GM12878 (cell line): ENCODE results near the gene PMF1. TPM values are rescaled to one million over a fixed set of nuclear protein-coding genes. Genes with fewer than 3 reads are reported as not detected.
A peak's percentile ranks its signal among the peaks of the same experiment; 100 is the strongest.

ENCODE experiments used
- CREM ChIP-seq: IDR thresholded peaks from 2 replicates; pipeline ENCODE4 v1.6.1; 2014; ENCODE audit warnings: antibody characterized with exemption, low read depth
- EP300 ChIP-seq, 2 experiments: fragments of 150-350 bp in 1 of 2; IDR thresholded peaks; 2 replicates each; pipeline ENCODE4 v1.6.1; 2011 to 2012; ENCODE audit warnings: low read depth in 2 of 2, low read length in 2 of 2, borderline replicate concordance in 1 of 2, improper control_type of control experiment in 1 of 2, inconsistent platforms in 1 of 2; ENCODE audit not compliant: control insufficient read depth in 1 of 2
- HDAC6 ChIP-seq: fragments of 200-600 bp; sonication (generic); IDR thresholded peaks from one replicate; pipeline ENCODE4 v1.8.0; 2017; ENCODE audit warnings: antibody characterized with exemption; ENCODE audit not compliant: unreplicated experiment
- IKZF1 ChIP-seq: fragments of 450-650 bp; conservative IDR thresholded peaks from 2 replicates; pipeline ENCODE4 v1.6.1; 2017; ENCODE audit warnings: antibody characterized with exemption, mild to moderate bottlenecking
- JUND ChIP-seq: IDR thresholded peaks from 2 replicates; pipeline ENCODE4 v1.6.1; 2012; ENCODE audit warnings: low read depth, mild to moderate bottlenecking, low read length, improper control_type of control experiment, moderate library complexity
- MYC ChIP-seq: IDR thresholded peaks from 2 replicates; pipeline ENCODE4 v1.6.1; 2011; ENCODE audit warnings: mild to moderate bottlenecking, low read length, moderate library complexity, inconsistent platforms; ENCODE audit not compliant: insufficient read depth, insufficient replicate concordance, insufficient read length, severe bottlenecking
- NFYB ChIP-seq: IDR thresholded peaks from 2 replicates; pipeline ENCODE4 v1.6.1; 2011; ENCODE audit warnings: low read depth, mild to moderate bottlenecking, low read length, improper control_type of control experiment, moderate library complexity; ENCODE audit not compliant: insufficient read depth
- NR2C1 ChIP-seq: fragments of 450-650 bp; IDR thresholded peaks from 2 replicates; pipeline ENCODE4 v1.6.1; 2017; ENCODE audit warnings: antibody characterized with exemption, mild to moderate bottlenecking, moderate library complexity
- PAX5 ChIP-seq: IDR thresholded peaks from 2 replicates; pipeline ENCODE4 v1.6.1; 2011; ENCODE audit warnings: low read depth, low read length, borderline replicate concordance
- POU2F2 ChIP-seq: IDR thresholded peaks from 3 replicates; pipeline ENCODE4 v1.6.1; 2011; ENCODE audit warnings: low read depth, mild to moderate bottlenecking, low read length, borderline replicate concordance
- RB1 ChIP-seq: fragments of 450-650 bp; formaldehyde crosslinking; IDR thresholded peaks from 2 replicates; pipeline ENCODE4 v1.6.1; 2017; ENCODE audit warnings: mild to moderate bottlenecking, borderline replicate concordance
- RUNX3 ChIP-seq: IDR thresholded peaks from 2 replicates; pipeline ENCODE4 v1.6.1; 2012; ENCODE audit warnings: low read length, inconsistent platforms
- SIN3A ChIP-seq: IDR thresholded peaks from 2 replicates; pipeline ENCODE4 v1.6.1; 2012; ENCODE audit warnings: low read depth, low read length, improper control_type of control experiment
- SMAD1 ChIP-seq: fragments of 450-650 bp; IDR thresholded peaks from 2 replicates; pipeline ENCODE4 v1.6.1; 2018; ENCODE audit warnings: mild to moderate bottlenecking, low read depth; ENCODE audit not compliant: partially characterized antibody
- SMARCA5 ChIP-seq: fragments of 450-650 bp; IDR thresholded peaks from 2 replicates; pipeline ENCODE4 v1.6.1; 2017; ENCODE audit warnings: mild to moderate bottlenecking
- SP1 ChIP-seq: IDR thresholded peaks from one replicate; pipeline ENCODE4 v1.6.1; 2011; ENCODE audit warnings: low read depth, low read length
- STAT1 ChIP-seq: fragments of 450-650 bp; conservative IDR thresholded peaks from 2 replicates; pipeline ENCODE4 v1.6.1; 2014; ENCODE audit warnings: antibody characterized with exemption, mild to moderate bottlenecking
- TAF1 ChIP-seq: IDR thresholded peaks from 2 replicates; pipeline ENCODE4 v1.6.1; 2011; ENCODE audit warnings: mild to moderate bottlenecking, low read depth, low read length, borderline replicate concordance
- TARDBP ChIP-seq: IDR thresholded peaks from 2 replicates; pipeline ENCODE4 v1.6.1; 2016; ENCODE audit warnings: borderline replicate concordance
- YBX1 ChIP-seq: fragments of 450-650 bp; IDR thresholded peaks from 2 replicates; pipeline ENCODE4 v1.6.1; 2016; ENCODE audit warnings: antibody characterized with exemption
- YY1 ChIP-seq: IDR thresholded peaks from 2 replicates; pipeline ENCODE4 v1.6.1; 2011; ENCODE audit warnings: low read depth, mild to moderate bottlenecking, low read length
- polyA plus RNA-seq, 11 experiments: library from polyadenylated mRNA; depleted of rRNA in 4 of 11; unstranded in 6 of 11; stranded (reverse) in 5 of 11; fragments of >200 nt; fragmentation: Nextera tagmentation in 4 of 11; fragmentation: Illumina TruSeq in 1 of 11; extraction: Ambion mirVana in 4 of 11; extraction: Trizol in 1 of 11; gene quantifications; 1 replicate in 1 of 11; 2 replicates in 10 of 11; pipeline versions ENCODE4 v1.2.1 to v1.2.3, GENCODE V29; 2011 to 2016; ENCODE audit warnings: inconsistent platforms in 2 of 11, missing spikeins in 2 of 11, low read depth in 1 of 11
- total RNA-seq, 4 experiments: library from RNA; depleted of rRNA in 3 of 4; stranded (reverse); fragments of >200 nt in 3 of 4; fragmentation: Illumina TruSeq in 1 of 4; extraction: Trizol in 1 of 4; gene quantifications; 2 replicates each; pipeline versions ENCODE4 v1.2.1 to v1.2.3, GENCODE V29; 2013 to 2021
- TF ChIP-seq, protein P1 (sequence below): fragments of 450-650 bp; IDR thresholded peaks from 2 replicates; pipeline ENCODE4 v1.6.1; 2017; ENCODE audit warnings: borderline replicate concordance
- TF ChIP-seq, protein P2 (sequence below): IDR thresholded peaks from 2 replicates; pipeline ENCODE4 v1.6.1; 2011; ENCODE audit warnings: borderline replicate concordance, low read depth, mild to moderate bottlenecking, moderate library complexity, low read length; ENCODE audit not compliant: insufficient read depth, poor library complexity, severe bottlenecking
- TF ChIP-seq, protein P3 (sequence below): fragments of 150-350 bp; IDR thresholded peaks from 2 replicates; pipeline ENCODE4 v1.6.1; 2014; ENCODE audit warnings: mild to moderate bottlenecking, low read depth, low read length
- TF ChIP-seq, protein P4 (sequence below): fragments of 450-650 bp; IDR thresholded peaks from 2 replicates; pipeline ENCODE4 v1.6.1; 2014; ENCODE audit warnings: mild to moderate bottlenecking

The PMF1 gene
- total and polyA plus RNA-seq, 10 of the 15 experiments (the other 5 are each of a cell fraction or from before 2014, with no cell fraction given): 6.7 to 105 (median 67.3) TPM

DNA sequence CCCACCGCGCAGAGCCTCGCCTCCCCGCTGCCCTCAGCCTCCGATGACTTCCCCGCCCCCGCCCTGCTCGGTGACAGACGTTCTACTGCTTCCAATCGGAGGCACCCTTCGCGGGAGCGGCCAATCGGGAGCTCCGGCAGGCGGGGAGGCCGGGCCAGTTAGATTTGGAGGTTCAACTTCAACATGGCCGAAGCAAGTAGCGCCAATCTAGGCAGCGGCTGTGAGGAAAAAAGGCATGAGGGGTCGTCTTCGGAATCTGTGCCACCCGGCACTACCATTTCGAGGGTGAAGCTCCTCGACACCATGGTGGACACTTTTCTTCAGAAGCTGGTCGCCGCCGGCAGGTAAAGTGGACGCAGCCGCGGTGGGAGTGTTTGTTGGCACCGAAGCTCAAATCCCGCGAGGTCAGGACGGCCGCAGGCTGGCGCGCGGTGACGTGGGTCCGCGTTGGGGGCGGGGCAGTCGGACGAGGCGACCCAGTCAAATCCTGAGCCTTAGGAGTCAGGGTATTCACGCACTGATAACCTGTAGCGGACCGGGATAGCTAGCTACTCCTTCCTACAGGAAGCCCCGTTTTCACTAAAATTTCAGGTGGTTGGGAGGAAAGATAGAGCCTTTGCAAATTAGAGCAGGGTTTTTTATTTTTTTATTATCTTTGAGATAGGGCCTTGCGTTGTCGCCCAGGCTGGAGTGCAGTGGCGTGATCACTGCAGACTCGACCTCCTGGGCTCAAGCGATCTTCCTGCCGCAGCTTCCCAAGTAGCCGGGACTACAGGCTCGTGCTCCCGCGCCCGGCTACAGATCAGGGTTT, at the start of gene PMF1 (continued):
- TF ChIP-seq, protein P1, sequence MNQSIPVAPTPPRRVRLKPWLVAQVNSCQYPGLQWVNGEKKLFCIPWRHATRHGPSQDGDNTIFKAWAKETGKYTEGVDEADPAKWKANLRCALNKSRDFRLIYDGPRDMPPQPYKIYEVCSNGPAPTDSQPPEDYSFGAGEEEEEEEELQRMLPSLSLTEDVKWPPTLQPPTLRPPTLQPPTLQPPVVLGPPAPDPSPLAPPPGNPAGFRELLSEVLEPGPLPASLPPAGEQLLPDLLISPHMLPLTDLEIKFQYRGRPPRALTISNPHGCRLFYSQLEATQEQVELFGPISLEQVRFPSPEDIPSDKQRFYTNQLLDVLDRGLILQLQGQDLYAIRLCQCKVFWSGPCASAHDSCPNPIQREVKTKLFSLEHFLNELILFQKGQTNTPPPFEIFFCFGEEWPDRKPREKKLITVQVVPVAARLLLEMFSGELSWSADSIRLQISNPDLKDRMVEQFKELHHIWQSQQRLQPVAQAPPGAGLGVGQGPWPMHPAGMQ: peak; percentile 33; the same call in 1 of the 2 replicates
- TF ChIP-seq, protein P2, sequence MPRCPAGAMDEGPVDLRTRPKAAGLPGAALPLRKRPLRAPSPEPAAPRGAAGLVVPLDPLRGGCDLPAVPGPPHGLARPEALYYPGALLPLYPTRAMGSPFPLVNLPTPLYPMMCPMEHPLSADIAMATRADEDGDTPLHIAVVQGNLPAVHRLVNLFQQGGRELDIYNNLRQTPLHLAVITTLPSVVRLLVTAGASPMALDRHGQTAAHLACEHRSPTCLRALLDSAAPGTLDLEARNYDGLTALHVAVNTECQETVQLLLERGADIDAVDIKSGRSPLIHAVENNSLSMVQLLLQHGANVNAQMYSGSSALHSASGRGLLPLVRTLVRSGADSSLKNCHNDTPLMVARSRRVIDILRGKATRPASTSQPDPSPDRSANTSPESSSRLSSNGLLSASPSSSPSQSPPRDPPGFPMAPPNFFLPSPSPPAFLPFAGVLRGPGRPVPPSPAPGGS: peak; percentile 55
- TF ChIP-seq NR2C1: no peak
- peak; percentile 29; the same call in 1 of the 2 replicates for TF ChIP-seq SIN3A
- peak; percentile 93 for TF ChIP-seq CREM
- TF ChIP-seq RUNX3: peak; percentile 59
- peak; percentile 80; the same call in 1 of the 2 replicates for TF ChIP-seq RB1
- peak; percentile 98 for TF ChIP-seq NFYB
- TF ChIP-seq IKZF1: peak; percentile 74
- TF ChIP-seq, protein P3, sequence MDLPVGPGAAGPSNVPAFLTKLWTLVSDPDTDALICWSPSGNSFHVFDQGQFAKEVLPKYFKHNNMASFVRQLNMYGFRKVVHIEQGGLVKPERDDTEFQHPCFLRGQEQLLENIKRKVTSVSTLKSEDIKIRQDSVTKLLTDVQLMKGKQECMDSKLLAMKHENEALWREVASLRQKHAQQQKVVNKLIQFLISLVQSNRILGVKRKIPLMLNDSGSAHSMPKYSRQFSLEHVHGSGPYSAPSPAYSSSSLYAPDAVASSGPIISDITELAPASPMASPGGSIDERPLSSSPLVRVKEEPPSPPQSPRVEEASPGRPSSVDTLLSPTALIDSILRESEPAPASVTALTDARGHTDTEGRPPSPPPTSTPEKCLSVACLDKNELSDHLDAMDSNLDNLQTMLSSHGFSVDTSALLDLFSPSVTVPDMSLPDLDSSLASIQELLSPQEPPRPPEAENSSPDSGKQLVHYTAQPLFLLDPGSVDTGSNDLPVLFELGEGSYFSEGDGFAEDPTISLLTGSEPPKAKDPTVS: no peak
- no peak for TF ChIP-seq TARDBP
- TF ChIP-seq EP300 (IDR thresholded peaks at IDR 0.05; ENCODE audit: borderline replicate concordance in 1 of 2, control insufficient read depth in 1 of 2, low read depth in 2 of 2, low read length in 2 of 2): no peak
- TF ChIP-seq SMARCA5: no peak
- 0 out of 3 replicates have a peak, but pooled peaks have one; percentile 52 for TF ChIP-seq POU2F2
- peak; percentile 85 for TF ChIP-seq TAF1
- TF ChIP-seq STAT1: no peak
- TF ChIP-seq YY1: peak; percentile 98
- TF ChIP-seq HDAC6: peak; percentile 49
- TF ChIP-seq SMAD1: peak; percentile 65
- TF ChIP-seq, protein P4, sequence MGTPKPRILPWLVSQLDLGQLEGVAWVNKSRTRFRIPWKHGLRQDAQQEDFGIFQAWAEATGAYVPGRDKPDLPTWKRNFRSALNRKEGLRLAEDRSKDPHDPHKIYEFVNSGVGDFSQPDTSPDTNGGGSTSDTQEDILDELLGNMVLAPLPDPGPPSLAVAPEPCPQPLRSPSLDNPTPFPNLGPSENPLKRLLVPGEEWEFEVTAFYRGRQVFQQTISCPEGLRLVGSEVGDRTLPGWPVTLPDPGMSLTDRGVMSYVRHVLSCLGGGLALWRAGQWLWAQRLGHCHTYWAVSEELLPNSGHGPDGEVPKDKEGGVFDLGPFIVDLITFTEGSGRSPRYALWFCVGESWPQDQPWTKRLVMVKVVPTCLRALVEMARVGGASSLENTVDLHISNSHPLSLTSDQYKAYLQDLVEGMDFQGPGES: peak; percentile 79; the same call in 1 of the 2 replicates
- peak; percentile 96 for TF ChIP-seq SP1
- TF ChIP-seq MYC: no peak
- no peak for TF ChIP-seq YBX1
- no peak for TF ChIP-seq PAX5
- no peak for TF ChIP-seq JUND
